Osteocyte (in vitro differentiated cells): ENCODE data around the gene ETFA. TPM values are rescaled to one million over a fixed set of nuclear protein-coding genes. Genes with fewer than 3 reads are reported as not detected.

Experiments used
- DNase-seq: peaks from one replicate; pipeline ENCODE4 v3.0.0; 2021; ENCODE audit warnings: mixed read lengths; ENCODE audit not compliant: unreplicated experiment; ENCODE audit errors: extremely low spot score
- H3K27ac Mint-ChIP-seq: one replicate; pipeline ENCODE4 v1.8.0; 2021; ENCODE audit warnings: mild to moderate bottlenecking, mixed read lengths; ENCODE audit not compliant: unreplicated experiment
- H3K27me3 Mint-ChIP-seq: one replicate; pipeline ENCODE4 v1.8.0; 2021; ENCODE audit warnings: mixed read lengths; ENCODE audit not compliant: unreplicated experiment
- H3K36me3 Mint-ChIP-seq: one replicate; pipeline ENCODE4 v1.8.0; 2021; ENCODE audit warnings: mixed read lengths; ENCODE audit not compliant: unreplicated experiment
- H3K4me1 Mint-ChIP-seq: one replicate; pipeline ENCODE4 v1.8.0; 2021; ENCODE audit warnings: mixed read lengths; ENCODE audit not compliant: unreplicated experiment
- H3K4me3 Mint-ChIP-seq: one replicate; pipeline ENCODE4 v1.8.0; 2021; ENCODE audit warnings: mild to moderate bottlenecking, moderate library complexity, mixed read lengths; ENCODE audit not compliant: unreplicated experiment
- H3K9me3 Mint-ChIP-seq: one replicate; pipeline ENCODE4 v1.8.0; 2021; ENCODE audit warnings: mixed read lengths; ENCODE audit not compliant: unreplicated experiment
- total RNA-seq: library from RNA; stranded (reverse); gene quantifications from 2 replicates; pipeline ENCODE4 v1.2.1, GENCODE V29; 2021
- TF ChIP-seq, protein P1 (sequence below): fragments of 200-600 bp; sonication (generic); IDR thresholded peaks from 2 replicates; pipeline ENCODE4 v1.5.0; 2021; ENCODE audit warnings: antibody characterized with exemption, mild to moderate bottlenecking, moderate library complexity

Gene ETFA
- total RNA-seq, 1 donor from 2014 or later = 98.2 TPM

DNA sequence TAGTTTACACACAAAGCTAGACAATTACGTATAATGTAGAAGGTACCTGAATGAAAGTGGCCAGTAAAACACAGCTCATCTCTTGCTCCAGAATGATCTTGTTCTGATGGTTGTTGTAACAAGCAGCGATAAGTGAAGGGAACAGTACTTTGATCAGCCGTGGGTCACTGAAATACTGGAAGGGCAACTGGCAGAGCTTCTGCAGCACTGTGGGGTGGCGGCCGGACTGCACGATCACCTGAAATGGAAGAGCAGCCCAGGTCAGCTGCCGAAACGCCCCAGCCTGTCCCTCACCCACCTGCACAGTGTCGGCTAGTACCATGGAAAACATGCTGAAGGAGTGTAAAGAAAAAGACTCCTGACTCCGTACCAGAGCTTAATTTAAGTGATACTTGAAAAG, 42.6 kb upstream of the ETFA start:
- H3K9me3 Mint-ChIP-seq = no peaks in the 10 kb centered on the region
- no peak overlapping the region for H3K27ac Mint-ChIP-seq
- peaks cover 26% of the 10 kb centered on the region for H3K27me3 Mint-ChIP-seq

DNA sequence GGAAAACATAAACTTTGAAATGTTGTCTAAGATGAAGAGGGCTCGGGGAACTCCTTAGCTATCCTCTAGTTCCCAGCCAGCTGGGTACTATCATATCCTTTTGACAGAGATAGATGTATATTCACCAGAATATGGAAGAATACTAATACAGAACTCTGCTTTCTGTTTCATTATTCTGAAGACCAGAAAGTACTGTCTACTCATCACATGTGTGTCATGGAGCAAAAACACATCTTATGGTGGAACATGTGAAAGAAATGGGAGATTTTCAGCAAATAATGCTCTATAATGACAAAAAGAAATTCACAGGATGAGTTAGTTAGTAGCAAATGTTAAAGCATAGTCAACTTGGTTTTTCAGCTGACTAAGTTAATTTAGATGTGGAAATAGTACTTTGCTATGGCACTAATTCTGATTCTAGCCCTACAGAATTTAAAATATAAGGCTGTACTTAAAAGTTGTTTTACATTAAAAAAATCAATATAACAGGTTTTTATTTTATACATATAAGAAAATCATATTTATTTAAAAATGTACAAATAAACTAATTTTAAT, 41.8 kb upstream of the ETFA start:
- no peak for DNase-seq
- Mint-ChIP-seq H3K27me3 (peaks cover 32% of the 10 kb centered on the region), H3K36me3 (peaks cover 3% of the 10 kb centered on the region), H3K27ac (no peak overlapping the region), H3K9me3 (no peaks in the 10 kb centered on the region), H3K4me1 (no peaks in the 10 kb centered on the region), H3K4me3 (no peak overlapping the region)
- TF ChIP-seq, protein P1, sequence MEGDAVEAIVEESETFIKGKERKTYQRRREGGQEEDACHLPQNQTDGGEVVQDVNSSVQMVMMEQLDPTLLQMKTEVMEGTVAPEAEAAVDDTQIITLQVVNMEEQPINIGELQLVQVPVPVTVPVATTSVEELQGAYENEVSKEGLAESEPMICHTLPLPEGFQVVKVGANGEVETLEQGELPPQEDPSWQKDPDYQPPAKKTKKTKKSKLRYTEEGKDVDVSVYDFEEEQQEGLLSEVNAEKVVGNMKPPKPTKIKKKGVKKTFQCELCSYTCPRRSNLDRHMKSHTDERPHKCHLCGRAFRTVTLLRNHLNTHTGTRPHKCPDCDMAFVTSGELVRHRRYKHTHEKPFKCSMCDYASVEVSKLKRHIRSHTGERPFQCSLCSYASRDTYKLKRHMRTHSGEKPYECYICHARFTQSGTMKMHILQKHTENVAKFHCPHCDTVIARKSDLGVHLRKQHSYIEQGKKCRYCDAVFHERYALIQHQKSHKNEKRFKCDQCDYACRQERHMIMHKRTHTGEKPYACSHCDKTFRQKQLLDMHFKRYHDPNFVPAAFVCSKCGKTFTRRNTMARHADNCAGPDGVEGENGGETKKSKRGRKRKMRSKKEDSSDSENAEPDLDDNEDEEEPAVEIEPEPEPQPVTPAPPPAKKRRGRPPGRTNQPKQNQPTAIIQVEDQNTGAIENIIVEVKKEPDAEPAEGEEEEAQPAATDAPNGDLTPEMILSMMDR = no peak

More for the DNA sequence above, 42.6 kb upstream of the ETFA start:
- TF ChIP-seq, protein P1 = no peak
- no peak for DNase-seq
- H3K4me1 Mint-ChIP-seq = no peaks in the 10 kb centered on the region
- H3K36me3 Mint-ChIP-seq = no peaks in the 10 kb centered on the region
- H3K4me3 Mint-ChIP-seq = no peak overlapping the region

DNA sequence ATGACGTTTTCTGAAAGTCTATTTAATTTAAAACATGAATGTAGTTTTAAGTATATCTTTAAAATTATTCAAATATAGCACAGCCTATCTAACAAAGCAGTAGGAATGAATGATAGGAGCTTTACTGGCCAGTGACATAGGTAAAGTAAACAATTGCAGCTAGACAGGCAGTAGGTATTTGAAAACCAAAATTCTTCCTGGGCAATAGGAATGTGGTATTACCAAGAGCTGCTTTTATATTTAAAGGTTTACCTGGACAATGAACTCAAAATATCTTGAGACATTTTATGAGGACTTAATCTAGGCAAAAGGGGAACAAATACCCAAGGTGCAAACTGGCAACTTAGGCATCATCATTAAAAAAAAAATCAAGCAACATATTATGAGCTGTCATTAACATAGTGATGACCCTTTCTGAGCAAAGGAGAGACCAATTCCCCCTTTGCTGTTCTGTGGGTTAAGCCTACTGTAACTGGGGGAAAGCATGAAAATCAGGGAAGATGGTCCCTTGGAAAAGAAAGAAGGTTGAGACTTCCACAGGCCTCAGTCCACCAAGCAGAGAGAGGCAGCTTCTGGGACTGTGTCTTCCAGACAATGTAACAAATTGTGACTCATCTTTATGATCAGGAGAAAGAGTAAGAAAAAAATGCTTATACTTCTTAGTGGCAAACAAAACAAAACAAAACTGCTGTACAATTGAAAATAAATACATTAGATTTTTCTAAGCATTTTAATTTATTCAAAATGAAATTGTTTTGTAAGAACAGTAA, 38.2 kb upstream of the ETFA start:
- Mint-ChIP-seq H3K27me3 (peaks cover 50% of the 10 kb centered on the region), H3K4me3 (no peak overlapping the region), H3K27ac (no peak overlapping the region), H3K9me3 (no peaks in the 10 kb centered on the region), H3K4me1 (peaks cover 14% of the 10 kb centered on the region), H3K36me3 (peaks cover 9% of the 10 kb centered on the region)
- TF ChIP-seq, protein P1 = no peak
- no peak for DNase-seq

DNA sequence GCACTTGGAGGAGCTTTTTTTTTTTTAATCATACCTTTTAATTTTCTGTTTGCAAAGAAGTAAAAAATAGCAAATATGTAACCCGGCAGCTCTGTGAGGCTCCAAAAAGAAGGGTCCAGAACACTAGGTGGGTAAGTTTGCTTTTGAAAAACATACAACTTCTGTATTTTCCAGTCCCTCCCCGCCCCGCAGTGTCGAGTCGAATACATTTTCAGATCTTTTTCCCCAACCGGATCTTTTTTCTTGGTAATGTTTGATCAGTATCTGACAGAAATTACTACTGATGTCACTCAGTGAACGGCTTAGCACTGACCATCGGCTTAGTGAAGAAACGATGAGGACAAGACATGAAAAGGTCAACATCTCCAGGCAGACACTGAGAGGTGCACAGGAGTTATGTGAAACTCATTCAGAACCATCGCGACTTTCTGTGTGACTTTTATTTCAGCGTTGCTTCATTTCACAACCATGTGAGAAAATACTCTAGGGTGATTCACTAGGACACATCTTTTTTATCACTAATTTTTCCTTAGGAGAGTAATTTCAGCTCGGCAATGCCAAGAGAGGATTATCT, 36.3 kb upstream of the ETFA start:
- TF ChIP-seq, protein P1 = no peak
- H3K9me3 Mint-ChIP-seq = no peaks in the 10 kb centered on the region
- peaks cover 9% of the 10 kb centered on the region for H3K36me3 Mint-ChIP-seq
- H3K27me3 Mint-ChIP-seq = peaks cover 61% of the 10 kb centered on the region
- no peak for DNase-seq
- H3K4me3 Mint-ChIP-seq = peak overlapping the region; percentile 14
- peaks cover 15% of the 10 kb centered on the region for H3K4me1 Mint-ChIP-seq
- H3K27ac Mint-ChIP-seq = no peak overlapping the region
